DMS114 treated with DMSO at 0.1 percent for 48 hours (cell line): ENCODE measurements around the gene CSN3.

ENCODE experiments used
- DNase-seq: peaks from one replicate; lab custom pipeline; 2025; ENCODE audit not compliant: unreplicated experiment; lab: John Stamatoyannopoulos, UW

CSN3 gene

DNA sequence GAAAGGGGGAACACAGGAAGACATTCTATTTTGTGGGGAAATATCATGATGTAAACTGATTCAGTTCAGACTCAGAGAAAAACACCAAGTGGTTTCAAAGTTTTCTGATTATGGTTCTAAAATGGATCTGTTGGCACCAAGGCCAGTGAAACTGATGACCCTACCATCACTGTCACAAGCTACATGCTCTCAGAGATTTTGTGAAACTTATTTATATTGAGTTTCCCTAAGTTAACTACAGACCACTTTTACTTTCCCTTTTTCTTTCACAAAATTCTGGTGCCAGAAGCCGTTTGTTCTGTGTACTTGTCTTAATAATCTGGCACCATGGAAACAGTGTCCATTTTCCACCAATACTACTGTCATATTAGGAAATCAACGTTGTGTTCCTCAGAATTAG is 48.9 kb downstream of the CSN3 start:
- DNase-seq, result no peak

DNA sequence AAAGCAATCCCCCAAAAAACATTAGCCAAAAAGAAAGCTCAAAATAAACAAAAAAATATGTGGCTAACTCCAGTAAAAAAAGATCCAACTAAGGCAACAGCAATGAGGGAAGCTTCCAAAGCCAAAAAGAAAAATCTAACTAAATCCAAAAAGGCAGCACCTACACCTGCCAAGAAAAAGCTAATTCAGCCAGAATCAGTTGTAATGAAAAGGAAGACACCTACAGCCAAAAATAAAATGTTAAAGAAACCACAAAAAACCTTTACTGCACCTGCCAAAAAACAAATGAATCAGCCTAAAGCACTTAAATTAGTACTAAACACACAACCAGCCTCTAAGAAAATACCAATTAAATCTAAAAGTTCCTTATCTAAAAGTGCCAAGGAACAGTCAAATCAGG is 55.2 kb downstream of the CSN3 start:
- no peak for DNase-seq

DNA sequence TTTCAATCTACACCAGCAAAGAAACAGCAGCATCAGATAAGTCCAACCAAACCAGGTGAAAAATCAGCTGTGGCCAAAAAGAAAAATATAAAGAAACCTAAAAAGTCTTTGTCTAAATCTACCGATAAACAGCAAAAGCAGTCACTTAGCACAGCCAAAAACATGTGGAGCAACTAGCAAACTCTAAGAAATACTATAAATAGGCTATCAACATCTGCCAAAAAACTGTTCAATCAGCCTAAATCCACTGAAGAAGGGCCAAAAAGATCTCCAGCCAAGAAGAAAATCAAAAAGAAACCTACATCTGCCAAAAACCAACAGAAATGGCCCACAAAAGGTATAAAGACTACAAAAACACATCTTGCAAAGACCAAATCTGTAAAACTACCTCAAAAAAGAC is 55.7 kb downstream of the CSN3 start:
- no peak for DNase-seq

DNA sequence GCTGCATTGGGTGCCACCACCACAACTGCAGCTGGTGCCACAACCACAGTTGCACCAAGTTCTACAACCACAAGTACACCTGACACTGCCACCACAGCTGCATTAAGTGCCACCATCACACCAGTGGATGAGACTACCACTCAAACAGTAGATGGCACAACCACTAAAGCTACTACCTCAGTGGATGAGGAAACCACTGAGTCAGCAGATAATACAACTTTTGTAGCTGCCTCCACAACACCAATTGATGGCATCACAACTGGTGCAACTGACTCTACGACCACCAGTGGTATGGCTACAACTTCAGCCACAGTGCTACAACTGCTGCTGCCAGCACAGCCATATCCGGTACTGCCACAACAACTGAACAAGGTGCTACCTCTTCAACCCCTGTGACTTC is 57.2 kb downstream of the CSN3 start:
- DNase-seq, result no peak

DNA sequence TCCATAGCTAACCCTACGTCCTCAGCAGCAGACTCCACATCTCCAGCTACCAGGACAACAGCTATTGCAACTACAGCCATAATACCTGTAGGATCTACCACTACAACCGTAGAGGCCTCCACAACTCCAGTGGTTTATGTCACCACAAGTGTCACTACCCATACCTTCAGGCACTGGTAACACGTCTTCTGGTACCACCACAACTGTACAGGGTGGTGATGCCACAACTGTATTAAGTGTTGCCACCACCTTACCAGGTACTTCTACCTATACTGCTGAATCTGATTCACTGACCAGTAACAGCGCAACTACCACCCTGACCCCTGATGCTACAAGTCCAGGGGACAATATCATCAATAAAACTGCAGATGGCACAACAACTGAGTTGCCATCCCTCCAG is 57.8 kb downstream of the CSN3 start:
- DNase-seq, result no peak
